Tibial nerve (tissue), 4 donors: ENCODE measurements around the gene SHISA4. TPM values are rescaled to one million over a fixed set of nuclear protein-coding genes. Genes with fewer than 3 reads are reported as not detected.

ENCODE experiments used
- DNase-seq, 2 donors: peaks; one replicate each; pipeline ENCODE4 v3.0.0-alpha.2; 2019; ENCODE audit warnings: low spot score in 2 of 2
- H3K27ac ChIP-seq, 4 donors: fragments of 200-600 bp; sonication (generic) in 3 of 4; one replicate each; pipeline ENCODE4 v1.5.1; 2017 to 2019; ENCODE audit warnings: mild to moderate bottlenecking in 1 of 4
- H3K27me3 ChIP-seq, 2 donors: fragments of 200-600 bp; sonication (generic) in 1 of 2; one replicate each; pipeline versions ENCODE4 v1.5.1 to v1.6.0; 2017 to 2019
- H3K36me3 ChIP-seq, 3 donors: fragments of 200-600 bp; sonication (generic); one replicate each; pipeline ENCODE4 v1.5.1; 2018 to 2019
- H3K4me1 ChIP-seq, 4 donors: fragments of 200-600 bp; sonication (generic) in 3 of 4; one replicate each; pipeline ENCODE4 v1.5.1; 2017 to 2019
- H3K4me3 ChIP-seq, 4 donors: fragments of 200-600 bp; sonication (generic) in 3 of 4; one replicate each; pipeline ENCODE4 v1.5.1; 2017 to 2019; ENCODE audit warnings: mild to moderate bottlenecking in 1 of 4, moderate library complexity in 1 of 4
- H3K9me3 ChIP-seq, 4 donors: fragments of 200-600 bp; sonication (generic) in 3 of 4; one replicate each; pipeline ENCODE4 v1.5.1; 2017 to 2019
- CTCF ChIP-seq, 5 experiments: fragments of 200-600 bp in 3 of 5; fragments of 450-650 bp in 2 of 5; sonication (generic) in 3 of 5; IDR thresholded peaks; one replicate each; pipeline ENCODE4 v1.5.1; 2016 to 2019; ENCODE audit warnings: antibody characterized with exemption in 5 of 5, mild to moderate bottlenecking in 3 of 5, moderate library complexity in 2 of 5
- EP300 ChIP-seq, 2 donors: sonication (generic); formaldehyde crosslinking; IDR thresholded peaks; one replicate each; pipeline ENCODE4 v1.6.1; 2017; ENCODE audit warnings: antibody characterized with exemption in 2 of 2, mild to moderate bottlenecking in 1 of 2
- POLR2A ChIP-seq, 2 donors: fragments of 450-650 bp; IDR thresholded peaks; one replicate each; pipeline ENCODE4 v1.6.1; 2017; ENCODE audit warnings: antibody characterized with exemption in 2 of 2, mild to moderate bottlenecking in 2 of 2, moderate library complexity in 2 of 2
- WGBS, 2 donors: methylation state at CpG; one replicate each; pipeline ENCODE4 v1.1.5; 2018; 5-methylcytosine and 5-hydroxymethylcytosine counted together
- total RNA-seq, 4 donors: library from RNA; depleted of rRNA; stranded (reverse); fragments of >200 nt; gene quantifications; one replicate each; pipeline ENCODE4 v1.1.0, GENCODE V29; 2016

The SHISA4 gene
- total RNA-seq, 4 donors from 2014 or later = 42.6 to 76.6 (median 66.4) TPM

GRCh38 chr1:201902198-201902597 is 13.5 kb downstream of the SHISA4 start:
- peaks cover 0 to 83% (median 36%) of the 10 kb centered on the region in 4 donors for H3K4me1 ChIP-seq
- DNase-seq = peak in 1 of 2 donors; percentile 53
- H3K36me3 ChIP-seq = peaks cover 0 to 29% (median 0%) of the 10 kb centered on the region in 3 donors
- no peaks in the 10 kb centered on the region for H3K27me3 ChIP-seq
- H3K9me3 ChIP-seq = no peaks in the 10 kb centered on the region
- peak overlapping the region; percentile 49 to 88 (median 74) for H3K27ac ChIP-seq
- H3K4me3 ChIP-seq = no peak overlapping the region
- TF ChIP-seq EP300 (IDR thresholded peaks at IDR 0.05) (peak in 1 of 2 donors; percentile 71), CTCF (IDR thresholded peaks at IDR 0.05) (no peak)
- WGBS, 2 donors = 38 to 45% methylated on average over 3 of the region's 3 CpGs

GRCh38 chr1:201903135-201903534 is 14.4 kb downstream of the SHISA4 start:
- Histone ChIP-seq H3K4me3 (no peak overlapping the region), H3K4me1 (peaks cover 0 to 90% (median 36%) of the 10 kb centered on the region in 4 donors), H3K27ac (peak overlapping the region; percentile 49 to 88 (median 74)), H3K9me3 (no peaks in the 10 kb centered on the region), H3K36me3 (peaks cover 0 to 20% (median 0%) of the 10 kb centered on the region in 3 donors), H3K27me3 (no peaks in the 10 kb centered on the region)
- 53 to 54% methylated on average over 4 to 5 of the region's 5 CpGs for WGBS, 2 donors
- DNase-seq = peak; percentile 60 to 76
- peak in 1 of 2 donors; percentile 76 for TF ChIP-seq EP300 (IDR thresholded peaks at IDR 0.05)
- no peak for TF ChIP-seq POLR2A (IDR thresholded peaks at IDR 0.05)

- TF ChIP-seq POLR2A (IDR thresholded peaks at IDR 0.05) (peak in 1 of 2 donors; percentile 22), EP300 (IDR thresholded peaks at IDR 0.05) (peak in 1 of 2 donors; percentile 49), CTCF (IDR thresholded peaks at IDR 0.05) (no peak)
- peak in 1 of 2 donors; percentile 47 for DNase-seq
- no peak overlapping the region for H3K4me3 ChIP-seq
- no peaks in the 10 kb centered on the region for H3K27me3 ChIP-seq
- H3K9me3 ChIP-seq = no peaks in the 10 kb centered on the region
- 15 to 23% methylated on average over 6 of the region's 6 CpGs for WGBS, 2 donors
- peaks cover 0 to 6% (median 0%) of the 10 kb centered on the region in 3 donors for H3K36me3 ChIP-seq
- peaks cover 0 to 80% (median 36%) of the 10 kb centered on the region in 4 donors for H3K4me1 ChIP-seq
- H3K27ac ChIP-seq = peak overlapping the region; percentile 49 to 88 (median 74)
Observed at GRCh38 chr1:201904579-201904978, 15.9 kb downstream of the SHISA4 start.

- no peak overlapping the region for H3K4me3 ChIP-seq
- no peak for TF ChIP-seq CTCF (IDR thresholded peaks at IDR 0.05)
- no peak for TF ChIP-seq POLR2A (IDR thresholded peaks at IDR 0.05)
- TF ChIP-seq EP300 (IDR thresholded peaks at IDR 0.05) = no peak
- no peak for DNase-seq
Observed at GRCh38 chr1:201905234-201905890, 16.7 kb downstream of the SHISA4 start.

GRCh38 chr1:201906336-201906735 is 17.6 kb downstream of the SHISA4 start:
- Histone ChIP-seq H3K4me3 (no peak overlapping the region), H3K27me3 (no peaks in the 10 kb centered on the region), H3K36me3 (no peaks in the 10 kb centered on the region), H3K4me1 (peaks cover 0 to 64% (median 36%) of the 10 kb centered on the region in 4 donors), H3K27ac (peak overlapping the region; percentile 35 to 88 (median 64)), H3K9me3 (no peaks in the 10 kb centered on the region)
- no peak for DNase-seq
- 62 to 63% methylated on average over 3 of the region's 3 CpGs for WGBS, 2 donors
- TF ChIP-seq CTCF (IDR thresholded peaks at IDR 0.05) = no peak
- TF ChIP-seq POLR2A (IDR thresholded peaks at IDR 0.05) = no peak
- no peak for TF ChIP-seq EP300 (IDR thresholded peaks at IDR 0.05)

More at GRCh38 chr1:201905234-201905890, 16.7 kb downstream of the SHISA4 start:
- peak overlapping the region; percentile 49 to 88 (median 74) for H3K27ac ChIP-seq
- H3K9me3 ChIP-seq = no peaks in the 10 kb centered on the region
- H3K4me1 ChIP-seq = peaks cover 0 to 72% (median 36%) of the 10 kb centered on the region in 4 donors
- H3K27me3 ChIP-seq = no peaks in the 10 kb centered on the region
- no peaks in the 10 kb centered on the region for H3K36me3 ChIP-seq
- 63 to 73% methylated on average over 6 of the region's 6 CpGs for WGBS, 2 donors
